NCI-H2081 (cell line): ENCODE results near the gene FAM193A.
A peak's percentile ranks its signal among the peaks of the same experiment; 100 is the strongest.
"Not testable (repeated sequence)": the region's sequence is repeated elsewhere in the genome, so short reads cannot be mapped to it uniquely, and the experiment has no call there.

Experiments
- DNase-seq, 2 experiments: peaks; one replicate each; lab custom pipeline; 2025; lab: John Stamatoyannopoulos, UW

FAM193A gene

GRCh38 chr4:2754848-2755819 lies 218.7 kb downstream of the FAM193A start:
- no peak for DNase-seq

GRCh38 chr4:2755821-2756690 lies 219.6 kb downstream of the FAM193A start, which contains the start of gene TNIP2:
TNIP2 (minus strand) TSS chr4:2756336; CDS start chr4:2756289, 47 bp downstream.
- DNase-seq: peak; percentile 76 to 77

GRCh38 chr4:2756691-2757350 lies 220.4 kb downstream of the FAM193A start:
- no peak for DNase-seq

GRCh38 chr4:2757426-2757825 lies 221.0 kb downstream of the FAM193A start:
- no peak for DNase-seq

- DNase-seq: no peak
Measured at GRCh38 chr4:2761035-2761923, 224.8 kb downstream of the FAM193A start.

- DNase-seq: no peak
Measured at GRCh38 chr4:2762048-2762447, 225.6 kb downstream of the FAM193A start.

- not testable (repeated sequence) for DNase-seq
Measured at GRCh38 chr4:2762486-2763370, 226.3 kb downstream of the FAM193A start.

- no peak for DNase-seq
Measured at GRCh38 chr4:2763511-2763967, 227.1 kb downstream of the FAM193A start.

GRCh38 chr4:2765832-2766526 lies 229.5 kb downstream of the FAM193A start:
- DNase-seq: no peak

GRCh38 chr4:2767046-2767704 lies 230.7 kb downstream of the FAM193A start:
- no peak for DNase-seq

- DNase-seq: no peak
Measured at GRCh38 chr4:2767705-2768074, 231.2 kb downstream of the FAM193A start.

GRCh38 chr4:2768124-2768523 lies 231.7 kb downstream of the FAM193A start:
- no peak for DNase-seq

GRCh38 chr4:2768921-2769336 lies 232.5 kb downstream of the FAM193A start:
- DNase-seq: no peak

- DNase-seq: no peak
Measured at GRCh38 chr4:2771264-2771663, 234.8 kb downstream of the FAM193A start.

- not testable (repeated sequence) for DNase-seq
Measured at GRCh38 chr4:2780643-2781042, 244.2 kb downstream of the FAM193A start.

GRCh38 chr4:2781911-2782310 lies 245.5 kb downstream of the FAM193A start:
- DNase-seq: no peak
